GM18907 (cell line): ENCODE data around the gene DHRS11.
A peak's percentile ranks its signal among the peaks of the same experiment; 100 is the strongest.
"Not testable (repeated sequence)": the region's sequence is repeated elsewhere in the genome, so short reads cannot be mapped to it uniquely, and the experiment has no call there.

ENCODE experiments used
- ATAC-seq: cut with Tn5 transposase; IDR thresholded peaks from one replicate; pipeline ENCODE4 v1.9.1; 2021; ENCODE audit warnings: mild to moderate bottlenecking, moderate library complexity; ENCODE audit not compliant: unreplicated experiment

DHRS11 gene

DNA sequence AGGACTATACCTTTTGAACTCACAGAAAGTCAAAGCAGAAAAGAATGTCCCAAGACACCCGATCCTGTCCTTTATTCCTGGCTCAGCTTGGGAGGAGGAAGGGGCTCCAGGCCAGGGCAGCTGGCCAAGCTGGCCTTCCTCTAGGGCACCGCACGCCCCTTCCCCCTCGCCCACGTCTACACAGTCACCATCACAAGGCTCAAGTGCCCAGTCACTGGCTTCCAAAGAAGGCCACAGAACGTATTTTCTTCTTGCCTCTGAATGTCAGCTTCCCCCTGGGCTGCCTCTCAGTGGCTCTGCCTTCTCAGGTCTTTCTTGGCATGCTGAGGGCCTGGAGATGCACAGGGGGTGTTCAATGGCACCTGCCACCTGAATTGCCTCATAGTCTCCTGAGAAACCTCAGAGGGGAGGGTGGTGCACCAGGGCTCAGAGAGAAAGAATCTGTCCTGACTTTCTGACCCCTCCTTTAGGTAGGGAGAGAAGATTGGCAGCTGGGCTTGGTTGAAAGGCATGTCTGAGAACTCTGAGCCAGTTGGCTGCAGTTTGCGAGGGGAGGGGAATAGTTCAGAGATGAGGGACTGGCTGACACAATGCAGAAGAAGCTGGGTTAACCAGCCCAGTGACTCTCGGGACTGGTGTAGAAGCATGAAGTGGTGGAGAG lies 2.1 kb downstream of the DHRS11 start:
- ATAC-seq: no peak

DNA sequence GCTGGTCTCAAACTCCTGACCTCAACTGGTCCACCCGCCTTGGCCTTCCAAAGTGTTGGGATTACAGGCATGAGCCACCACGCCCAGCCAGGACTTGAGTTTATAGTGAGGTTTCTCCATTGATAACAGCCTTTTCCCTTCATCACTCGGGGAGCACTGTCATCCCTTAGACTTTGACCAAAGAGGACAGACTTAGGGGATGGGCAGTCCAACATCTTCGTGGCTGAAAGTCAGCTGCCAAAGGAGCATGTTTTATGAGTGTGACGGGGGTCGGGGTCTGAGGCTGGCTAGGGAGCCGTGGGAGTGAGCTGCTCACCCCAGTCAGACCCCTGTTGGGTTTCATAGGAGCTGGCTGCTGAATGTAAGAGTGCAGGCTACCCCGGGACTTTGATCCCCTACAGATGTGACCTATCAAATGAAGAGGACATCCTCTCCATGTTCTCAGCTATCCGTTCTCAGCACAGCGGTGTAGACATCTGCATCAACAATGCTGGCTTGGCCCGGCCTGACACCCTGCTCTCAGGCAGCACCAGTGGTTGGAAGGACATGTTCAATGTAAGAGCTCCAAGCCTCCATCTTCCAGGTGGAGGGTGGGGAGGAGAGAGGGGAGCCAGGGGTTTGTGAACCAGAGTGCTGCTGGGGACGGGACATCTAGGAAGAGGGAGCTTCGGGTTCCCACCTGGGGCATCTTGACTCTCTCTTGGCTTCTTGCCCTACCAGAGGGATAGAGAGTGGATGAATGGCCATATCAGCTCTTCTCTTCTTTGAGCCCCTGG lies 3.1 kb downstream of the DHRS11 start:
- ATAC-seq: no peak

DNA sequence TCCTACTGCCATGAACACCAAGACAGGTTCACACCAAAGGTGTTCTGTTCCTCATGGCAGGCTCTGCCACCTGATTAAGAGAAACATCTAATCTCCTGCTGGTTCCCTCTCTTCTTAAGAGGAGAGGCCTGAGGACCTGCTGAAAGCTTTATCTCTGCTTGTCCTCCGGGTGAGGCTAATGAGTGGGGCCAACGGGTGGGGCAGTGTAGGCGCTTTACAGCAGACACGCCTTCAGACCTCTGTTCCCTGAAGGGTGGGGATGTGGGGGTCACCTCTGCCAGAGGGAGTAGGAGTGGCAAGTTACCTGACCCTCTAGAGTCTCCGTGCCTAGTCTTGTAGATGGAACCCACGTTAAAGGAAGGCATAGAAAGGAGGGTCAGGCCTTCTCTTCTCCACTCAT lies 5.5 kb downstream of the DHRS11 start:
- ATAC-seq: no peak

DNA sequence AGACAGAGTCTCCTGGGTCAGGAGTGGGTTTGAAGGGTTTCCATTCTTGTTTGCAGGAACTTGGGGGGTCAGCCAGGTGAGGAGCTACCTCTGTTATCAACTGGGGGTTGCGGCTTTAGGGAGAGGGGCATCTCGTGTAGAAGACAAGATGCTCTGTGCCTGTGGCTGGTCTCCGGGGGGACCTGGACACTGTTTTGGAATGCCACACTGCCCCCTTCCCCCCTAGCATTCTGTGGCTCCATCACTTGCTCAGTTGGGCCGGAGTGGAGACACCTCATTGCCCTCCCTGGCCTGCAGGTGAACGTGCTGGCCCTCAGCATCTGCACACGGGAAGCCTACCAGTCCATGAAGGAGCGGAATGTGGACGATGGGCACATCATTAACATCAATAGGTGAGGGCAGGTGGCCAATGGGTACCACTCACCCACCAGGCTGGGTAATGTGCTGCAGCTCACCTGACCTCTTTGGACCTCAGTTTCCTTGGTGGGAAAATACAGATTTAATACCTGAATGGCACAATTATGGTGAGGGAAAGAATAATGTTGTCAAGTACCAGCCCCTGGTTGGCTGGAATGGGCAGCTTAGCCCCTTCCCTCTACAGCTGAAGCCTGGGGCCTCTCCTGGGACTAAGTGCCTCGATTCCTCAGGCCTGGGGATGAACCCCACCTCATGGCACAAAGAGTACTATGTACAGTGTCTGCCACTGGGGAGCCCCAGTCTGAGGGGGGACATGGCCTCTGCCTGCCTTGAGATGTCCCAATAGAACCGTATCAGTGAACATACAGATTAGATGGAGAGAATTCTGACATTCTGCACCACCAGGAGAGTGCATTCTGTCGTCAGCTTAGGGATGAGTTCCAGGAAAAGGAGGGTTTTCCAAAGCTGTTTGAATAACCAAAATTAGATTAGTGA lies 6.4 kb downstream of the DHRS11 start:
- ATAC-seq: no peak

DNA sequence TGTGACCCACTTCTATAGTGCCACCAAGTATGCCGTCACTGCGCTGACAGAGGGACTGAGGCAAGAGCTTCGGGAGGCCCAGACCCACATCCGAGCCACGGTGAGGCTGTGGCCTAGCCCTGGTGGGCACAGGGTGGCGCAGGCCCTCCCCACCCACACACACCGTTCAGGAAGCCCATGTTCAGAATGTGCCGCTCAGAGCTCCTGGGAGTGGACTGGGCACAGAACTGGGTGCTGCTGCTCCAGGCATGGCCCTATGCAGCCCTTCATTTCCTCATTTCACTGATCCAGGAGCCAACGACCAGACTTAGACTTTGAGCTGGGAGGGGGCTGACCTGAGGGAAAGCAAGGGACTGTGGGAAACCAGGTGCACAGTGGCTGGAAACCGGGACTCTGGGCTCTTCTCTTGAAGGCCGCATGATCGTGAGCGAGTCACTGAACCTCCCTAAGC lies 7.3 kb downstream of the DHRS11 start:
- ATAC-seq: no peak

DNA sequence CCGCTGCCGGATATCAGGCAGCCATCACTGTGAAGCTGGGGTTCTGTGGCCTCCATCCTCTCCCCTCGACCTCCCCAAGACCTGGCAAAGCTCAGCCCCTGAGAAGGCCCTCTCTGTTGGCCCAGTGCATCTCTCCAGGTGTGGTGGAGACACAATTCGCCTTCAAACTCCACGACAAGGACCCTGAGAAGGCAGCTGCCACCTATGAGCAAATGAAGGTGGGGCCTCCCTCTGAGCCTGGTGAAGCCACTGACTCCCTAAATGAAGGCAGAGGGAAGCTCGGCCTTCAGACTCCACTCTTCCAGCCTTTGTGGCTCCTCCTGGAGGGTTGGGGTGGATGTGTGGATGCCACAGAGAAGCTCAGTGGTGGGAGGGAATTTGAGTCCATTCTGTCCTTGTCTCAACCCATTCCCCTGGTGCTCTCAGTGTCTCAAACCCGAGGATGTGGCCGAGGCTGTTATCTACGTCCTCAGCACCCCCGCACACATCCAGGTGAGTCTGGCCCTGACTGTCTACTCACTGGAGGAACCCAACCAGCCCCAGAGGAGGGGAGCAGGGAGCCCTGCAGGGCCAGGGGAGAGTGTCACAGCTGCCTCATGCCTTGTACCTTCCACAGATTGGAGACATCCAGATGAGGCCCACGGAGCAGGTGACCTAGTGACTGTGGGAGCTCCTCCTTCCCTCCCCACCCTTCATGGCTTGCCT lies 8.0 kb downstream of the DHRS11 start:
- no peak for ATAC-seq

DNA sequence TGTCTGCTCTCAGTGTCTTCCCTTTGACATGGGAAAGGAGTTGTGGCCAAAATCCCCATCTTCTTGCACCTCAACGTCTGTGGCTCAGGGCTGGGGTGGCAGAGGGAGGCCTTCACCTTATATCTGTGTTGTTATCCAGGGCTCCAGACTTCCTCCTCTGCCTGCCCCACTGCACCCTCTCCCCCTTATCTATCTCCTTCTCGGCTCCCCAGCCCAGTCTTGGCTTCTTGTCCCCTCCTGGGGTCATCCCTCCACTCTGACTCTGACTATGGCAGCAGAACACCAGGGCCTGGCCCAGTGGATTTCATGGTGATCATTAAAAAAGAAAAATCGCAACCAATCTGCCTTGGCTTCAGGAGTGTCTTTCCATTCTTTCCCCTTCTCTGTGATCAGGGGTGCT lies 8.8 kb downstream of the DHRS11 start:
- ATAC-seq: no peak

DNA sequence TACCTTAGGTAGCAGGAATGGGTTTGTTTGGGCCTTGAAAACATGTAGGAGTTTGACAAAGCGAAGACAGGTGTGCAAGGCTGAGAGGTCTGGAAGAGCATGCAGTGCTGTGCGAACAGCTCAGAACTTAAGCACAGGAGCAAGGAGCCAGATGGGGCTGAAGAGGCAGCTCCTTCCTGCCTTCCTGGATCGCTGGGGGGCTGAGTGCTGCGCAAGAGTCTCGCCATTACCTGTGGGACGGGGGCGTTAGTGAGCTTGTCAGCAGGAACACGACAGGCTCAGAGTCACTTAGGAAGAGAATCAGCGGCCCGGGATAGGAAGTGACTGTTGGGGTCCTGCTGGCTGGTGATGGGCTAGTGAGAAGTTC lies 9.2 kb downstream of the DHRS11 start:
- no peak for ATAC-seq

DNA sequence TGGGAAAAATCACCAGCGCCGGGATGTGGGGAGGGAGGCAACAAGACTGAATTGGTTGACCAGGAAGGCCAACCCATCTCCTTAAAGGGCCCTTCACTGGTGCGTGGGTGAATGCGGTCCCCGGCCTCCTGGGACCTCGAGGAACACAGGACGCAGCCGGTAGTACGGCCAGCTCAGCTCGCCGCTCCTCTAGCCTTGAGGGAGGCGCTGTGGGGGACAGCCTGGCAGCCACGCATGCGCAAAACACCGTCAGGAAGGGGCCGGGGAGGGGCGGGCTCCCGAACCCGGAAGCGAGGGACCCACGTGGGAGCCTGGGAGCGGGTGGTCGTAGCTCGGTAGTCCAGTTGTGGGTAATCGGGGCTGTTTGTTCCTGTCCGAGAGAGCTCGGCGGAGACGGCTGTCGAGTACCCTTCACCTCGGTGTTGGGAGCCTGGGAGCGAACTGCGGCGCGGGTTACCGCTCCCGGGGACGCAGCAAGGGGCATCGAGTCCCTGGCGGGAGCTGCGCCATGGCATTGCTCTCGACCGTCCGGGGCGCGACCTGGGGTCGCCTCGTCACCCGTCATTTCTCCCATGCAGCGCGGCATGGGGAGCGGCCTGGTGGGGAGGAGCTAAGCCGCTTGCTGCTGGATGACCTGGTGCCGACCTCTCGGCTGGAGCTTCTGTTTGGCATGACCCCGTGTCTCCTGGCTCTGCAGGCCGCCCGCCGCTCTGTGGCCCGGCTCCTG lies 9.8 kb downstream of the DHRS11 start, which contains the start of gene MRM1:
Gene MRM1 (plus strand): TSS at position 281 of the 727 bp plus-strand sequence. CDS start 228 bp downstream, at position 509.
- peak; percentile 75 for ATAC-seq

DNA sequence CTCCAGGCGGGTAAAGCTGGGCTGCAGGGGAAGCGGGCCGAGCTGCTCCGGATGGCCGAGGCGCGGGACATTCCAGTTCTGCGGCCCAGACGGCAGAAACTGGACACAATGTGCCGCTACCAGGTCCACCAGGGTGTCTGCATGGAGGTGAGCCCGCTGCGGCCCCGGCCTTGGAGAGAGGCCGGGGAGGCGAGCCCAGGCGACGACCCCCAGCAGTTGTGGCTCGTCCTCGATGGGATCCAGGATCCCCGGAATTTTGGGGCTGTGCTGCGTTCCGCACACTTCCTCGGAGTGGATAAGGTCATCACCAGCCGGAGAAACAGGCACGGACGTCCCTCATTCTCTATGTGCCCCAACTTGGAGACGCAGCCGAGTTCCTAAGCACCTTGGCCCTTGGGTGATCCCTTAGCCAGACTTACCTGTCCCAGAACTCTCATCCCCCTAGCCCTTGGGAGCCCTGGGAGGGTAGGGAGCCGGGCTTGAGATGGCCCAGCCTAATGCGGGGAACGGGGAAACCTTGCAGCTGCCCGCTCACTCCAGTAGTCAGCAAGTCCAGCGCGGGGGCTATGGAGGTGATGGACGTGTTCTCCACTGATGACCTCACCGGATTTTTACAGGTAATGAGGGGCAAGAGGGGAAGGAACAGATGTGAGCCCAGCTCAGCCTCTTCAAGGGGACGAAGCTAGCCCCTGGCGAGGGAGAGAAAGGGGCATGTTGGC lies 10.5 kb downstream of the DHRS11 start:
- ATAC-seq: peak; percentile 14

DNA sequence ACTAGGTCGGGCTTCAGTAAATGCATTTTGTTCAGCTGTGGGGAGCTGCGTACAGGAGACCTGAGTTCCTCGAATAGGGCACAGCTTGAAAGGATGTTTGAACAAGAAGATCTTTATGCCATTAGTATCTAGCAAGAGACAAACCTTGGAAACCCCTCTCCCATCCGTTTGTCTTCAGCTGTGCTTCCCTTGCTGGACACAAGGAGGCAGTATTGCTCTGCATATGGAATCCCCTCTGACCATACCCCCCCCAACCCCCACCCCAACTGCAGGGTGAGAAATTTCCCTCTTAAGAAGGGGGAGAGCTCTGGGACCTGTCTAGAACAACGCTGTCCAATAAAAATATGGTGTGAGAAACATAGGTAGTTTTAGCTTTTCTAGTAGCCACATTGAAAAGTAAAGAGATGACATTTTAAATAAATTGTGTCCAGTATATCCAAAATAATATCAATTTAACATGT lies 11.3 kb downstream of the DHRS11 start:
- no peak for ATAC-seq

DNA sequence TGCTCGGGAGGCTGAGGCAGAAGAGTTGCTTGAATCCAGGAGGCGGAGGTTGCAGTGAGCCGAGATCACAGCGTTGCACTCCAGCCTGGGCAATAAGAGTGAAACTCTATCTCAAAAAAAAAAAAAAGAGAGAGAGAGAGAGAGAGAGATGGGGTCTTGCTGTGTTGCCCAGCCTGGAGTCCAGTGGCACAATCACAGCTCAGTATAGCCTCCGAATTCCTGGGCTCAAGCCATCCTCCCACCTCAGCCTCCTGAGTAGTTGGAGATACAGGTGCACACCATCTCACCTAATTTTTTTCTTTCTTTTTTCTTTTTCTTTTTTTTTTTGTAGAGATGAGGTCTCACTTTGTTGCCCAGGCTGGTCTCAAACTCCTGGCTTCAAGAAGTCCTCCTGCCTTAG lies 13.3 kb downstream of the DHRS11 start:
- ATAC-seq: not testable (repeated sequence)

DNA sequence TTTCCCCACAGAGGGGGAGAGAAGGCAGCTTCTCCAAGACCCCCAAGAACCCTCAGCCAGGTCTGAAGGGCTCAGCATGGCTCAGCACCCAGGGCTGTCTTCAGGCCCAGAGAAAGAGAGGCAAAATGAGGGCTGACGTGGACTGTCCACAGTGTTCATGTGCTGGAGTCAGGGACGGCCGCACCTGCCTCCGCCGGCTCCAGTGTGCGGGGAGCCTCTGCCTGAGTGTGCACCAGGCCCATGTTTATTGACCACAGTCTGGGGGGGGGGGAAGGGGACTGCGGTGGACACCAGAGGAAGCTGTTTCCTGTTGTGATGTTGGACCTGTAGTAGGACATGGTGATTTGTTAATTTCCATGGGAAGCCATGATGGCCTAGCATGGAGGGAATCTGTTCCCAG lies 16.6 kb downstream of the DHRS11 start:
- ATAC-seq: no peak

DNA sequence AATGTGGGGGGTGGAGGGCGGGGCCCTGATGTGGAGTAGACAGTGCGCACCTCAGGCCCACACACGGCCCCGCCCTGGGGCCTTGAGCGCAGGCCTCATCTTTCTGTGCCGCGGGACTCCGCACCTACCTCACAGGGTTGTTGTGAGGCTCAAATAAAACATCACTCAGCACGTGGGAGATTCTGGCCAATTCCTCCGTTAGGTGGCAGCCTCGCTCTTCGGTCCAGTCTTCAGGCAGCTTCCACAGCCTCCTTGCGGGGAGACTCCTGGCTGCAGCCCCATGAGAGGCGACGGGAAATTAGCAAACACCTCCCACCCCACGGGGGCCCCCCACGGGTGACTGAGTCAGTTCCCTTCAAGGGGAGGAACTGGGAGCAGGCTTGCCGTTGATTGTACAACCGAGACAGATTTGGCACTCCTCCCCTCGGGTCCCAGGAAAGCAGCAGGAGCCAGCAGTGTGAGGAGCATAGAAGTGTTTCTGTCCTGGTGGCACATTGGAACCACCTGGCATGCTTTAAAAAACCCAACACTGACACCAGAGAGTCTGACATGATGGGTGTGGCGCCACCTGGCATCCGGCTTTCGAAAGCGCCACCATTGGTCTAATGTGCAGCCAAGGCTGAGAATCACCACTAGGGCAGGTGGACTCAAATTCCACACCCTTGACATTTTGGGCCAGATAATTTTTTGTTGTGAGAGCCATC lies 17.3 kb downstream of the DHRS11 start:
- ATAC-seq: no peak

DNA sequence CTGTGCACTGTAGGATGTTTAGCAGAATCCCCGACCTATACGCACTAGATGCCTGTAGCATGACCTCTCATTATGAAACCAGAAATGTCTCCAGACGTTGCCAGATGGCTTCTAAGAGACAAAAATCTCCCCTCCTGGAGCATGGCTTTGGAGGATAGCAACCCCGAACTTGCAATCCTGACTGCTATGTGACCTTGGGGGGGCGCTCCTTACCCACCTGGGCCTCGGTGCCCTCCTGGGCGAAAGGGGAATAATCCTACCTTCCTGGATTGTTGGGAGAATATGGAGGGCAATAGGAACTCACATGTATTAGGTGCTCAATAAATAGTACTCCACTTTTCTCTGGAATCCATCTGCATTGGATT lies 17.8 kb downstream of the DHRS11 start:
- no peak for ATAC-seq

DNA sequence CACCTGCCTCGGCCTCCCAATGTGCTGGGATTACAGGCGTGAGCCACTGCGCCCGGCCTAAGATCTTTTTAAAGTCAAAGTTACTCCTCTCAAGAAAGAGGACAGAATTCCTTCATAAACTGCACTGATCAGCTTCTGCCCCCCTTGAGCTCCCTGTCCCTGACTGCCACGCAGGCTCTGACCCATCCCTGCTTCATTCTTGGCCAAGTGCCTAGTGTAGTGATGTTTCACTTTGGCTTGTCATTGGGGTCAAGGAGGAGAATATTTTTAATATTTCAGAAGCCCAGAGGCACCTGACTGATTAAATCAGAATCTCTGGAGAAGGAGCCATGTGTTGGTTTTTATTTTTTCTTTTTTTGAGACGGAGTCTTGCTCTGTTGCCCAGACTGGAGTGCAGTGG lies 18.8 kb downstream of the DHRS11 start:
- ATAC-seq: no peak

DNA sequence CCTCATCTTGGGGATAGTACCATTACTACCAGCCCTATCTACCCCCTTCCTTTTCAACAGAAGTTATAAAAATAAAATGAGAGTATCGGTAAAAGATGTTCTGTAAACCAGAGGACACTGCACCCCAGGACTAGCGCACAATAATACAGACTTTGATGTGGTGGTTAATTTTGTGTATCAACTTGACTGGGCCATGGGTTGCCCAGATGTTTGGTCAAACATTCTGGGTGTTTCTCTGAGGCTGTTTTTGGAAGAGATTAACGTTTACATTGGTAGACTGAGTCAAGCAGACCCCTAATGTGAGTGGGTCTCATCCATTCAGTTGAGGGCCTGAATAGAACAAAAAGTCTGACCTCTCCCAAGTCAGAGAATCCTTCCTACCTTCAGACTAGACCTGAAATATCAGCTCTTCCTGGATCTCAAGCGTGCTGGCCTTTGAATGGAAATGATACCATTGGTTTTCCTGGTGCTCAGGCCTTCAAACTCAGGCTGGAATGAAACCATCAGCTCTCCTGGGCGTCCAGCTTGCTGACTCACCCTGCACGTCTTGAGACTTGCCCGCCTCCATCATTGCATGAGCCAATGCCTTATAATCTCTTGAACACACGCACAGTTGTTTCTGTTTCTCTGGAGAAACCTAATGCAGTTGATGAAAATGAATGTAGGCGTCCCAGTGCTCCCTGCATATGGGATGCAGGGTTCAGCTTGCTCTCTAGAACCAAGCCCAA lies 19.8 kb downstream of the DHRS11 start:
- no peak for ATAC-seq

DNA sequence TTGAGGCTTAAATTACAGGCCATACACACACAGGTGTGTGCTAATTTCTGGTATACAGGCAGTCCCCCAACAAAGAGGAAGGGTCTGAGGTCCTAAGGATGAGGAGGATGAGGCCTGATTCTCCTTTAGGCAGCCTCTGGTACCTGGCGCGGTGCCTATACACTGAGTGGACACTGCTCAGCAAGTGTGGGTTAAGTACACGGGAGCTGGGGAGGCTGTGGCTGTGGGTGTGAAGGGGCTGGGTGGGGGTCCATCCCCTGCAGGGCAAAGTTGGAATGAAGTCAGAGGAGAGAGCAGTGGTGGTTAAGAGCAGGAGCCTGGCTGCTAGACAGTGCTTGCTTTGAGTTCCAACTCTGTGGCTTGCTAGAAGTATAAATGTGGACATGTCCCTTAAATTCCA lies 20.6 kb downstream of the DHRS11 start:
- ATAC-seq: no peak
